Breast epithelium (tissue), 3 donors: Measurements from ENCODE around the gene TRIM28.
A peak's percentile ranks its signal among the peaks of the same experiment; 100 is the strongest.

ENCODE experiments used
- CTCF ChIP-seq, 3 donors: fragments of 450-650 bp; IDR thresholded peaks; one replicate each; pipeline ENCODE4 v1.5.1; 2016 to 2017; ENCODE audit warnings: antibody characterized with exemption in 3 of 3, mild to moderate bottlenecking in 3 of 3, moderate library complexity in 3 of 3
- POLR2A ChIP-seq: fragments of 450-650 bp; IDR thresholded peaks from one replicate; pipeline ENCODE4 v1.6.1; 2016; ENCODE audit warnings: antibody characterized with exemption, mild to moderate bottlenecking, moderate library complexity
- POLR2AphosphoS5 ChIP-seq, 3 donors: sonication (generic); formaldehyde crosslinking; IDR thresholded peaks; one replicate each; pipeline ENCODE4 v1.6.1; 2017; ENCODE audit warnings: antibody characterized with exemption in 3 of 3

GRCh38 chr19:58538257-58539168 is 5.4 kb upstream of the TRIM28 start:
- no peak for TF ChIP-seq CTCF (IDR thresholded peaks at IDR 0.05)
- TF ChIP-seq POLR2A, result no peak
- peak in 1 of 3 donors; percentile 32 for TF ChIP-seq POLR2AphosphoS5 (IDR thresholded peaks at IDR 0.05)
